MM.1S (cell line): ENCODE data around the gene LIPG.

ENCODE experiments used
- DNase-seq: peaks from one replicate; pipeline ENCODE4 v3.0.0-alpha.2; 2015
- H2AFZ ChIP-seq: fragments of 300-600 bp; sonication (generic); 2 replicates; pipeline ENCODE4 v1.6.0; 2016; ENCODE audit warnings: antibody characterized with exemption, low read length
- H3F3A ChIP-seq: fragments of 300-600 bp; sonication (generic); 2 replicates; pipeline ENCODE4 v1.6.1; 2016; ENCODE audit warnings: mild to moderate bottlenecking, antibody characterized with exemption, low read length, moderate library complexity, mixed read lengths; ENCODE audit not compliant: insufficient read depth
- H3K27ac ChIP-seq: fragments of 300-600 bp; sonication (generic); 2 replicates; pipeline ENCODE4 v1.5.1; 2016; ENCODE audit warnings: mild to moderate bottlenecking, low read length
- H3K27me3 ChIP-seq: fragments of 300-600 bp; sonication (generic); replicated peaks from 2 replicates; pipeline ENCODE4 v1.6.0; 2016; ENCODE audit warnings: low read length; ENCODE audit not compliant: insufficient read depth
- H3K36me3 ChIP-seq: fragments of 300-600 bp; sonication (generic); replicated peaks from 2 replicates; pipeline ENCODE4 v1.6.1; 2016; ENCODE audit warnings: mild to moderate bottlenecking, low read length, mixed read lengths; ENCODE audit not compliant: insufficient read depth
- H3K4me1 ChIP-seq: fragments of 300-600 bp; sonication (generic); 2 replicates; pipeline ENCODE4 v1.6.1; 2016; ENCODE audit warnings: low read length, mixed read lengths
- H3K4me2 ChIP-seq: fragments of 300-600 bp; sonication (generic); 2 replicates; pipeline ENCODE4 v1.6.0; 2016; ENCODE audit warnings: low read depth, low read length
- H3K4me3 ChIP-seq: fragments of 300-600 bp; sonication (generic); 2 replicates; pipeline ENCODE4 v1.5.1; 2016; ENCODE audit warnings: low read length, mixed read lengths
- H3K79me2 ChIP-seq: fragments of 300-600 bp; sonication (generic); 2 replicates; pipeline ENCODE4 v1.6.1; 2016; ENCODE audit warnings: mixed run types, low read length, mixed read lengths
- H3K9ac ChIP-seq: fragments of 300-600 bp; sonication (generic); 2 replicates; pipeline ENCODE4 v1.6.1; 2016; ENCODE audit warnings: low read length, mixed read lengths
- H3K9me2 ChIP-seq: fragments of 300-600 bp; sonication (generic); replicated peaks from 2 replicates; pipeline ENCODE4 v1.6.1; 2016; ENCODE audit warnings: mild to moderate bottlenecking, low read length, mixed read lengths; ENCODE audit not compliant: insufficient read depth
- H3K9me3 ChIP-seq: fragments of 300-600 bp; sonication (generic); replicated peaks from 2 replicates; pipeline ENCODE4 v1.6.1; 2016; ENCODE audit warnings: mild to moderate bottlenecking, low read length, mixed read lengths; ENCODE audit not compliant: insufficient read depth
- H4K20me1 ChIP-seq: fragments of 300-600 bp; sonication (generic); 2 replicates; pipeline ENCODE4 v1.6.1; 2016; ENCODE audit warnings: mild to moderate bottlenecking, low read length, moderate library complexity, mixed read lengths; ENCODE audit not compliant: insufficient read depth
- EZH2 ChIP-seq: fragments of 300-600 bp; sonication (generic); optimal IDR thresholded peaks from 2 replicates; pipeline ENCODE3; 2017; ENCODE audit warnings: low read depth, mild to moderate bottlenecking, antibody characterized with exemption, low read length, mixed read lengths
- EZH2phosphoT487 ChIP-seq: fragments of 300-600 bp; sonication (generic); IDR thresholded peaks from 2 replicates; pipeline ENCODE4 v1.6.1; 2018; ENCODE audit warnings: antibody characterized with exemption, low read length
- TF ChIP-seq, protein P1 (sequence below): fragments of 300-600 bp; sonication (generic); IDR thresholded peaks from 2 replicates; pipeline ENCODE4 v1.5.1; 2016; ENCODE audit warnings: antibody characterized with exemption, low read length, mixed read lengths

LIPG gene

GRCh38 chr18:49566985-49567384 lies 5.1 kb downstream of the LIPG start:
- H2AFZ ChIP-seq, result no peak overlapping the region
- H3K36me3 ChIP-seq, result no peaks in the 10 kb centered on the region
- peaks cover 11% of the 10 kb centered on the region for H3K27me3 ChIP-seq
- H3K9ac ChIP-seq, result no peak overlapping the region
- no peak overlapping the region for H3K4me3 ChIP-seq
- H3K27ac ChIP-seq, result no peak overlapping the region
- no peaks in the 10 kb centered on the region for H3K79me2 ChIP-seq
- H3K4me1 ChIP-seq, result peaks cover 12% of the 10 kb centered on the region
- H3K9me2 ChIP-seq, result no peaks in the 10 kb centered on the region
- H4K20me1 ChIP-seq, result no peaks in the 10 kb centered on the region
- H3K4me2 ChIP-seq, result no peak overlapping the region
- TF ChIP-seq EZH2, result no peak
- DNase-seq, result no peak
- no peaks in the 10 kb centered on the region for H3K9me3 ChIP-seq
- no peaks in the 10 kb centered on the region for H3F3A ChIP-seq

- Histone ChIP-seq H3K27ac (no peak overlapping the region), H3K79me2 (no peaks in the 10 kb centered on the region), H3K4me1 (no peaks in the 10 kb centered on the region), H3K27me3 (no peaks in the 10 kb centered on the region), H3K4me3 (no peak overlapping the region), H3K9me3 (no peaks in the 10 kb centered on the region), H3K9me2 (no peaks in the 10 kb centered on the region), H4K20me1 (no peaks in the 10 kb centered on the region), H3K36me3 (no peaks in the 10 kb centered on the region), H3K9ac (no peak overlapping the region), H2AFZ (no peak overlapping the region), H3F3A (no peaks in the 10 kb centered on the region), H3K4me2 (no peak overlapping the region)
- TF ChIP-seq, protein P1, sequence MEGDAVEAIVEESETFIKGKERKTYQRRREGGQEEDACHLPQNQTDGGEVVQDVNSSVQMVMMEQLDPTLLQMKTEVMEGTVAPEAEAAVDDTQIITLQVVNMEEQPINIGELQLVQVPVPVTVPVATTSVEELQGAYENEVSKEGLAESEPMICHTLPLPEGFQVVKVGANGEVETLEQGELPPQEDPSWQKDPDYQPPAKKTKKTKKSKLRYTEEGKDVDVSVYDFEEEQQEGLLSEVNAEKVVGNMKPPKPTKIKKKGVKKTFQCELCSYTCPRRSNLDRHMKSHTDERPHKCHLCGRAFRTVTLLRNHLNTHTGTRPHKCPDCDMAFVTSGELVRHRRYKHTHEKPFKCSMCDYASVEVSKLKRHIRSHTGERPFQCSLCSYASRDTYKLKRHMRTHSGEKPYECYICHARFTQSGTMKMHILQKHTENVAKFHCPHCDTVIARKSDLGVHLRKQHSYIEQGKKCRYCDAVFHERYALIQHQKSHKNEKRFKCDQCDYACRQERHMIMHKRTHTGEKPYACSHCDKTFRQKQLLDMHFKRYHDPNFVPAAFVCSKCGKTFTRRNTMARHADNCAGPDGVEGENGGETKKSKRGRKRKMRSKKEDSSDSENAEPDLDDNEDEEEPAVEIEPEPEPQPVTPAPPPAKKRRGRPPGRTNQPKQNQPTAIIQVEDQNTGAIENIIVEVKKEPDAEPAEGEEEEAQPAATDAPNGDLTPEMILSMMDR, result no peak
- TF ChIP-seq EZH2, result no peak
- no peak for TF ChIP-seq EZH2phosphoT487
- DNase-seq, result no peak
These were observed 7.9 kb downstream of the LIPG start for GRCh38 chr18:49569724-49570123.

- Histone ChIP-seq H3F3A (no peaks in the 10 kb centered on the region), H3K9me2 (no peaks in the 10 kb centered on the region), H3K9ac (no peak overlapping the region), H4K20me1 (no peaks in the 10 kb centered on the region), H3K79me2 (no peaks in the 10 kb centered on the region), H3K27ac (no peak overlapping the region), H3K9me3 (no peaks in the 10 kb centered on the region), H2AFZ (no peak overlapping the region), H3K4me2 (no peak overlapping the region), H3K4me1 (no peaks in the 10 kb centered on the region), H3K36me3 (no peaks in the 10 kb centered on the region), H3K4me3 (no peak overlapping the region), H3K27me3 (no peaks in the 10 kb centered on the region)
- no peak for DNase-seq
- TF ChIP-seq EZH2phosphoT487 (no peak), EZH2 (no peak)
- TF ChIP-seq, protein P1, result no peak
These were observed 9.0 kb downstream of the LIPG start for GRCh38 chr18:49570836-49571235.

DNA sequence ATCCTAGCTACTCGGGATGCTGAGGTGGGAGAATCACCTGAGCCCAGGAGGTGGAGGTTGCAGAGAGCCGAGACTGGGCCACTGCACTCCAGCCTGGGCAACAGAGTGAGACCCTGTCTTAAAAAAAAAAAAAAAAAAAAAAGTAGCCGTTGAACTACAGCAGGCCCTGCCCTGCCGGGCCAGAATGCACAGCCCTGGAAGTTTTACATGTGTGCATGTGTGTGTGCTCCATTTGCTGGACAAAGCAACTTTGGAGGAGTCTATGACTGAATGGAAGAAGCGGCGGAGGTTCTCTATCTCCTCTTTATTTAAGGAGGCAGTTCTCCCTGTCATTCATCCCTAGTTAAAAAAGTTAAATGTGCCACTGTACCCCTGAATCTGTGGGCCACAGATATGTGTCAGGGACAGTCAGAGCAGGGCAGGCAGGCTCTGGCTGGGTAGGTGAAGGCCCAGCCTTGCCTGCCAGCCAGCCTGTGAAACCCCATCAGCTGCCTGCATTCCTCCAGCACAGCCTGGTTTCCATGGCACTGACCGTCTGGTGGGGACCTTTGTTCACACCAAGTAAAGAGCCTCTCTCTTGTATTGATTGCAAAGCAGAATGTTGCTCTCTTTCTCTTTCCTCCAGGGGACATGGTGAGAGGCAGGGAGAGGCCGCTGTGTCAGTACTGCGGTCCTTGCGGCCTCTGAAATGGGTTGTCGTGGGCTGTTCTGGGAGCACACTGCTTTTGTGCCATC lies 10.9 kb downstream of the LIPG start:
- no peaks in the 10 kb centered on the region for H3K9me2 ChIP-seq
- no peaks in the 10 kb centered on the region for H4K20me1 ChIP-seq
- H3K27ac ChIP-seq, result no peak overlapping the region
- no peak for DNase-seq
- TF ChIP-seq, protein P1, result no peak
- no peak for TF ChIP-seq EZH2phosphoT487
- TF ChIP-seq EZH2, result no peak
- no peaks in the 10 kb centered on the region for H3F3A ChIP-seq
- H3K4me3 ChIP-seq, result no peak overlapping the region
- H3K79me2 ChIP-seq, result no peaks in the 10 kb centered on the region
- no peak overlapping the region for H3K4me2 ChIP-seq
- no peak overlapping the region for H3K9ac ChIP-seq
- no peaks in the 10 kb centered on the region for H3K27me3 ChIP-seq
- H2AFZ ChIP-seq, result no peak overlapping the region
- no peaks in the 10 kb centered on the region for H3K4me1 ChIP-seq
- H3K9me3 ChIP-seq, result no peaks in the 10 kb centered on the region
- no peaks in the 10 kb centered on the region for H3K36me3 ChIP-seq
